ENCODE measurements around the gene PCCA. TPM values are rescaled to one million over a fixed set of nuclear protein-coding genes. Genes with fewer than 3 reads are reported as not detected.

Gene PCCA
- total and polyA plus RNA-seq, 2 donors (not counting 3 experiments of a cell fraction or from before 2014, with no cell fraction given): 5.7 to 20.2 TPM

GRCh38 chr13:100334214-100334613 is 245.3 kb downstream of the PCCA start:
- intact Hi-C loops (cut with micrococcal nuclease) (no loop called here), dilution Hi-C loops (cut with MboI; ENCODE audit: extremely low pct_ligation_motif_present, low sequenced_read_pairs) (no loop called here)
- no peaks in the 10 kb centered on the region for H3K36me3 ChIP-seq (ENCODE audit: control insufficient read depth in 2 of 2, extremely low read depth in 1 of 2, insufficient read depth in 2 of 2, low read length in 2 of 2)
- FAIRE-seq (no peak), DNase-seq (ENCODE audit: low read depth, low spot score) (no peak)
- H3K9me3 ChIP-seq (replicated peaks; ENCODE audit: control insufficient read depth, insufficient read depth, low read length): no peaks in the 10 kb centered on the region
- no peaks in the 10 kb centered on the region for H3K4me1 ChIP-seq (ENCODE audit: control insufficient read depth, extremely low read depth, insufficient read depth, low read length)
- no TSS peak for BruUV-seq (replicated peaks)
- POLR2A ChIA-PET: no interaction called here
- no peak for TF ChIP-seq MAX (IDR thresholded peaks at IDR 0.05; ENCODE audit: insufficient read depth, insufficient read length)
- no peak for TF ChIP-seq POLR2AphosphoS5 (IDR thresholded peaks at IDR 0.05; ENCODE audit: insufficient read depth, low read depth, low read length)
- TF ChIP-seq FOS (IDR thresholded peaks at IDR 0.05; ENCODE audit: borderline replicate concordance, insufficient read depth, low read length): no peak
- no peak for TF ChIP-seq EZH2 (IDR thresholded peaks at IDR 0.05; ENCODE audit: borderline replicate concordance, low read depth, low read length, severe bottlenecking)
- TF ChIP-seq, protein P1, sequence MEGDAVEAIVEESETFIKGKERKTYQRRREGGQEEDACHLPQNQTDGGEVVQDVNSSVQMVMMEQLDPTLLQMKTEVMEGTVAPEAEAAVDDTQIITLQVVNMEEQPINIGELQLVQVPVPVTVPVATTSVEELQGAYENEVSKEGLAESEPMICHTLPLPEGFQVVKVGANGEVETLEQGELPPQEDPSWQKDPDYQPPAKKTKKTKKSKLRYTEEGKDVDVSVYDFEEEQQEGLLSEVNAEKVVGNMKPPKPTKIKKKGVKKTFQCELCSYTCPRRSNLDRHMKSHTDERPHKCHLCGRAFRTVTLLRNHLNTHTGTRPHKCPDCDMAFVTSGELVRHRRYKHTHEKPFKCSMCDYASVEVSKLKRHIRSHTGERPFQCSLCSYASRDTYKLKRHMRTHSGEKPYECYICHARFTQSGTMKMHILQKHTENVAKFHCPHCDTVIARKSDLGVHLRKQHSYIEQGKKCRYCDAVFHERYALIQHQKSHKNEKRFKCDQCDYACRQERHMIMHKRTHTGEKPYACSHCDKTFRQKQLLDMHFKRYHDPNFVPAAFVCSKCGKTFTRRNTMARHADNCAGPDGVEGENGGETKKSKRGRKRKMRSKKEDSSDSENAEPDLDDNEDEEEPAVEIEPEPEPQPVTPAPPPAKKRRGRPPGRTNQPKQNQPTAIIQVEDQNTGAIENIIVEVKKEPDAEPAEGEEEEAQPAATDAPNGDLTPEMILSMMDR (IDR thresholded peaks at IDR 0.05; ENCODE audit: extremely low read depth in 1 of 2, insufficient read depth in 1 of 2, low read depth in 1 of 2, low read length in 2 of 2): no peak
- no peak for TF ChIP-seq GATA2 (IDR thresholded peaks at IDR 0.05; ENCODE audit: insufficient read depth, insufficient read length, low read depth, low read length)
- no peak for TF ChIP-seq POLR2A (IDR thresholded peaks at IDR 0.05; ENCODE audit: low read depth, low read length)
- no peak for TF ChIP-seq MYC (IDR thresholded peaks at IDR 0.05; ENCODE audit: low read depth, low read length)
- no peak for TF ChIP-seq JUN (IDR thresholded peaks at IDR 0.05; ENCODE audit: borderline replicate concordance, insufficient read depth, insufficient read length, low read depth)
- no peaks in the 10 kb centered on the region for H3K27me3 ChIP-seq (ENCODE audit: control insufficient read depth in 2 of 2, insufficient read depth in 2 of 2, low read length in 2 of 2)
- H4K20me1 ChIP-seq (replicated peaks; ENCODE audit: control insufficient read depth, extremely low read depth, insufficient read depth, low read length): no peaks in the 10 kb centered on the region
- H3K27ac ChIP-seq (ENCODE audit: insufficient read depth, low read depth, low read length): no peak overlapping the region
- H3K79me2 ChIP-seq (ENCODE audit: control insufficient read depth, insufficient read depth, low read length): no peaks in the 10 kb centered on the region
- no peak overlapping the region for H3K9ac ChIP-seq (replicated peaks; ENCODE audit: extremely low read depth, insufficient read depth, low read length)
- no peak overlapping the region for H3K4me2 ChIP-seq (ENCODE audit: insufficient read depth, low read length)
- no peak overlapping the region for H3K4me3 ChIP-seq (replicated peaks in 1 of 3; ENCODE audit: insufficient read depth in 1 of 3, low read depth in 1 of 3, low read length in 3 of 3)
- no peaks in the 10 kb centered on the region for H3K9me1 ChIP-seq (replicated peaks; ENCODE audit: control insufficient read depth, extremely low read depth, insufficient read depth, low read length)
- CTCF ChIA-PET: no interaction called here
- no peak overlapping the region for H2AFZ ChIP-seq (ENCODE audit: low read depth, low read length)
